NCI-H2081 treated with DMSO at 0.1 percent for 48 hours (cell line): ENCODE results near the gene SLC9A4.
"Not testable (repeated sequence)": the region's sequence is repeated elsewhere in the genome, so short reads cannot be mapped to it uniquely, and the experiment has no call there.

Experiments used
- DNase-seq: peaks from one replicate; lab custom pipeline; 2025; lab: John Stamatoyannopoulos, UW

The SLC9A4 gene

GRCh38 chr2:102551329-102552096 is 78.5 kb downstream of the SLC9A4 start:
- DNase-seq = no peak

GRCh38 chr2:102553601-102554000 is 80.6 kb downstream of the SLC9A4 start:
- DNase-seq = no peak

- no peak for DNase-seq
Observed at GRCh38 chr2:102558463-102558862, 85.4 kb downstream of the SLC9A4 start.

DNA sequence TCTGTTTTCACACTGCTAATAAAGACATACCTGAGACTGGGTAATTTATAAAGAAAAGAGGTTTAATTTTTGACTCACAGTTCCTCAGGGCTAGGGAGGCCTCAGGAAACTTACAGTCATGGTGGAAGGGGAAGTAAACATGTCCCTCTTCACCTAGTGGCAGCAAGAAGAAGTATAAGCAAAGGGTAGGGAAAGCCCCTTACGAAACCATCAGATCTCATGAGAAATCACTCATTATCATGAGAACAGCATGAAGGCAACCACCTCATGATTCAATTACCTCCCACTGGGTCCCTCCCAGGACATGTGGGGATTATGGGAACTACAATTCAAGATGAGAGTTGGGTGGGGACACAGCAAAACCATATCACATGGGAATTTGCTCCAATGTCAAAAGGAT is 89.5 kb downstream of the SLC9A4 start:
- not testable (repeated sequence) for DNase-seq

DNA sequence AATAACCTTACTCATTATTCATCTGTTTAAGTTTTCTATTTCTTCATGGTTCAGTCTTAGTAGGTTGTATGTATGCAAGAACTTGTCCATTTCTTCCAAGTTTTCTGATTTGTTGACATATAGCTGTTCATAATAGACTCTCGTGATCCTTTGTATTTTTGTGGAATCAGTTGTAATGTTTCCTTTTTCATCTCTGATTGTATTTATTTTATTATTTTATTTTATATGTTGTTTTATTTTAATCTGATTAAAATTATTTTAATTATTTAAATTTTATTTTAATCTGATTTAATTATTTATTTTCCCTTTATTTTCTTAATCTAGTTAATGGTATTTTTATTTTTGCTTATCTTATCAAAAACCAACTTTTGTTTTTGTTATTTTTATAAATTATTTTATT is 102.9 kb downstream of the SLC9A4 start:
- DNase-seq = no peak

- no peak for DNase-seq
Observed at GRCh38 chr2:102578376-102578775, 105.3 kb downstream of the SLC9A4 start.

- DNase-seq = no peak
Observed at GRCh38 chr2:102581911-102582310, 108.9 kb downstream of the SLC9A4 start.

DNA sequence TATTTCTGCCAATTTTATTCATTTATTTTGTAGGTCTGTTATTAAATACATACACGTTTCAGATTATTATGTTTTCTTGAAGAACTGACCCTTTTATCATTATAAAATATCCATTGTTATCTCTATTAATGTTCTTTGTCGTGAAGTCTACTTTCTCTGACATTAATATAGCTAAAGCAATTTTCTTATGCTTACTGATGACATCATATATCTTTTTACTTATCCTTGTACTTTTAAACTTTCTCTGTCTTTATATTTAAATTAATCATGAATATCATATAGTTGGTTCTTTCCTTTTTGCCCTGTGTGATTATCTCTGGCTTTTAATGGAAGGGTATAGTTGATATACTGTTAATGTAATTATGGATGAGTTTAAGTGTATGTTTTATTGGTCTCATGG is 109.8 kb downstream of the SLC9A4 start:
- DNase-seq = no peak
